Renal cortex interstitium (tissue), 11 donors: Measurements from ENCODE around the gene ALKBH4. TPM values are rescaled to one million over a fixed set of nuclear protein-coding genes. Genes with fewer than 3 reads are reported as not detected.
"Not testable (repeated sequence)": the region's sequence is repeated elsewhere in the genome, so short reads cannot be mapped to it uniquely, and the experiment has no call there.

Experiments used
- DNase-seq, 11 donors: peaks; one replicate each; pipeline ENCODE4 v3.0.0-alpha.2; 2013; ENCODE audit warnings: low read depth in 9 of 11, low spot score in 4 of 11; ENCODE audit errors: extremely low read depth in 1 of 11
- polyA plus RNA-seq, 3 donors: library from polyadenylated mRNA; unstranded; fragments of 120-200 nt; gene quantifications; one replicate each; pipeline ENCODE4 v1.2.1, GENCODE V29; 2013; ENCODE audit not compliant: insufficient read length in 3 of 3

Gene ALKBH4
- polyA plus RNA-seq, 3 donors, result 10.6 to 13.3 (median 12.9) TPM

DNA sequence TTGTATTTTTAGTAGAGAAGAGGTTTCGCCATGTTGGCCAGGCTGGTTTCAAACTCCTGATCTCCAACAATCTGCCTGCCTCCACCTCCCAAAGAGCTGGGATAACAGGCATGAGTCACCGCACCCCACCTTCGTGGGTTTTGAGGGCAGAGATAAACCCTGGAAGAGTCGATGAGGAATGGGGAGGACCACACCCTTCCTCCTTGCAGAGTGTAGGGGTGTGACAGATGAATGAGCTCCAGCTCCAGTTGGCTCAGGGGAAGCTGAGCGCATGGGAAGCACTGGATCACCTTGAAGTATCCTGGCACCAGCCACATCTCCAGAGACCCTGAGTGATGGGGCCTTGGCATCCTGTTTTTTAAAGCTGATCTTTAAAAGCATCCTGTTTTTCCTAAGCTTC is 19.7 kb upstream of the ALKBH4 start:
- not testable (repeated sequence) for DNase-seq

DNA sequence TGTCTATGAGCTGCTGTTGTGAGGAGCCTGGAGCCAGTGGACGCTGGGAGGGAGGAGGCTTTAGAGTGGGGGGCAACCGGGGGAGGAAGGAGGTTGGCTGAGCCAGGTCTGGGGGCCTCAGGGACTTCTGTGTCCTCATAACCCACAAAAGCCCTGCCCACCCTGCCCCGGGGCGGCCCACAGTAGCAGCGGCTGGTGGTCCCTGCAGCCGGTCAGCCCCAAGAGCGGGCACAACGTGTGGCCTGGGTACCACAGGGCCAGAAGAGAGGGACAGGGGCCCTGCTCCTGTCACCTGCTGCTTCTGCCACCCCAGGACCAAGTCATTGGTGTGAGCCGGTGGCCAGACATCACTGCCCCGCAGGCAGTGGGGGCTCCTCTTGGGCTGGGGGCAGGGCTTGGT is 17.3 kb upstream of the ALKBH4 start:
- not testable (repeated sequence) for DNase-seq

DNA sequence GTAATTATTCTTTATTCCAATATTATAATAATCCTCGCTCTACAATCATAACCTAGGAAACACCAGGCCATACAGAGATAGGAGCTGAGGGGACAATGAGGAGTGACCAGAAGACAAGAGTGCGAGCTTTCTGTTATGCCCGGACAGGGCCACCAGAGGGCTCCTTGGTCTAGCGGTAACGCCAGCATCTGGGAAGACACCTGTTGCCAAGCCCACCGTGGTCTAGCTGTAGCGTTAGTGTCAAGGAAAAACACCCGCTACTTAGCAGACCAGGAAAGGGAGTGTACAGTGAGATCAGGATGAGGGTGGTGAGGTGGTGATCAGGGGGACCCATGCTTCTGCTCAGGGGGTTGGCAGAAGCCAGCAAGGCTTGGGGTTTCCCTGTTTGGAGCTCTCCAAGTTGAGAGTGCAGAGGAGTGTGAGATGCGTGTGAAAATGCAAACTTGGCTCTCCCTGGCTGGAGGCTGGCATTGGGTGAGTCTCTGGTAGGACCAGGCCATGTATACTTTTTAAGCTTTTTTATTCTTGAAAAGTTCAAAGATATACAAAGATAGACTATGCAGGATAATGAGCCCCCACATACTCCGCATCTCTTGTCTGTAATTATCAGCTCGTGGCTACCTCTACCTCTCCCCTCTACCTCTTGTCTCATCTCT is 15.4 kb upstream of the ALKBH4 start:
- not testable (repeated sequence) for DNase-seq

- DNase-seq, result not testable (repeated sequence)
These were observed 14.5 kb upstream of the ALKBH4 start for GRCh38 chr7:102479209-102479584.

GRCh38 chr7:102478314-102479208 is 13.9 kb upstream of the ALKBH4 start, which contains the start of gene POLR2J:
TSS of gene POLR2J (minus strand) at chr7:102478922. CDS start at chr7:102478860, 62 bp downstream.
- peak in 7 of 11 donors; percentile 47 to 83 (median 65) for DNase-seq

GRCh38 chr7:102474736-102475435 is 10.2 kb upstream of the ALKBH4 start:
- DNase-seq, result not testable (repeated sequence)

- not testable (repeated sequence) for DNase-seq
These were observed 9.5 kb upstream of the ALKBH4 start for GRCh38 chr7:102474116-102474515.

GRCh38 chr7:102473271-102473991 is 8.8 kb upstream of the ALKBH4 start:
- DNase-seq, result no peak

DNA sequence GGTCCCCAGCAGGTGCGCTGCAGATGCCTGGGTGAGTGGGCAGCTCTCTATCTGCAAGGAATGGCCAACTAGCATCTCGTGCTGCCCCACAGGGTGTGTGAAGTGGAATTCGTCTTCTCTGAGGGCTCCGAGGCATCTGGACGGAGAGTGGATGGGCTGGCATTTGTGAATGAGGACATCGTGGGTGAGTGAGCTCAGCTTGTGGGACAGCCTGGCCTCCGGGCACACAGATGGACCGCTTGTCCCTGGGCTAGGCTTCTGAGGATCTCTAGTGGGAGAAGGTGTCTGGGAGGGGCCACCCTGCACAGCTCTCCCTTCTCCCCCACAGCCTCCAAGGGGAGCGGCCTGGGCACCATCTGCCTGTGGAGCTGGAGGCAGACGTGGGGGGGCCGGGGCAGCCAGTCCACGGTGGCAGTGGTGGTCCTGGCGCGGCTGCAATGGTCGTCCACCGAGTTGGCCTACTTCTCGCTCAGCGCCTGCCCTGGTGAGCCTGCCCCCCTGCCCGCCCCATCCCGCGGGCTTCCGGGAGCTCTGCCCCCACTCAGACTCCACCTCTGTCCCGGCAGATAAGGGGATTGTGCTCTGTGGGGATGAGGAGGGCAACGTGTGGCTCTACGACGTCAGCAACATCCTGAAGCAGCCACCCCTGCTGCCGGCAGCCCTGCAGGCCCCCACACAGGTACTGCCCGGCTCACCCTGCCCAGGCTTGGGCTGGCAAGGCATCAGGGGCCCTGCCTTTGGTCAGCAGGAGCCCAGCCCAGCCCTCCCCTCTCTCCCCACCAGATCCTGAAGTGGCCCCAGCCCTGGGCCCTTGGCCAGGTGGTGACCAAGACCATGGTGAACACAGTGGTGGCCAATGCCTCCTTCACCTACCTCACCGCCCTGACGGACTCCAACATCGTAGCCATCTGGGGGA is 7.7 kb upstream of the ALKBH4 start:
- no peak for DNase-seq

DNA sequence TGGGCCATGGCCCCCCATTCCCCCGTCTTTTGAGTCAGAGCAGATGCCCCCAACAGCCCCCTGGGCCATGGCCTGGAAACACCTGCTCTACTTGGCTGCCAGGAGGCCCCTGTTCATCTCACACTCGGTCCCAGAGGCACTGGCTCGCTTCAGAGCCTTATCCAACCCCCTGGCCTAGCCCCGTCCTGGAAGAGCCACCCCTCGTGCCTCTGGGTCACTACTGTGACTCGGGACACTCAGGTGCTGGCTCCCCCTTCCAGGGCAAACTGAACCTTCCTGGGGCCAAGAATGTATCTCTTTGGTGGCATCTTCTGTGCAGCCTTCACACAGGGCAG is 7.1 kb upstream of the ALKBH4 start:
- DNase-seq, result no peak

- no peak for DNase-seq
These were observed 5.5 kb upstream of the ALKBH4 start for GRCh38 chr7:102469972-102470825.

DNA sequence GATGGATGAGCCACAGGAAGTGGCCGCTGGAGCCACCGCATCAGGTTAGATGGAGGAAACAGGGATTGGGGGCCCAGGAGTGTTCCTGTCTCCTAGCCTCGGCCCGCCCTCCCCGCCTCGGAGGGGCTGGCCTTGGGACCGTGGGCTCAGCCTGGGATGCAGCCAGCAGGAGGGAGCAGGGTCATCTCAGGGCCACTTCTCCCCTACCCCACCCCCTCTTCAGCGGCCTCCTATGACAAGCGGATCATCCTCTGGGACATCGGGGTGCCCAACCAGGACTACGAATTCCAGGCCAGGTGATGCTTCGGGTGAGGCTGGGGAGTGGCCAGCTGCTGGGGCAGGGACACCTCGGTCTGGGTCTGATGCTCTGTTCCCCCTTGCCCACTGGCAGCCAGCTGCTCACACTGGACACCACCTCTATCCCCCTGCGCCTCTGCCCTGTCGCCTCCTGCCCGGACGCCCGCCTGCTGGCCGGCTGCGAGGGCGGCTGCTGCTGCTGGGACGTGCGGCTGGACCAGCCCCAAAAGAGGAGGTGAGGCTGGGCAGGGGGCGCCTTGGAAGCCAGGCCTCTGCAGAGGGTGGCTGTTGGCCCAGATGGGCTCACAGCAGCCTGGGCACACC is 4.8 kb upstream of the ALKBH4 start:
- DNase-seq, result no peak

GRCh38 chr7:102468478-102469350 is 4.1 kb upstream of the ALKBH4 start:
- DNase-seq, result no peak

DNA sequence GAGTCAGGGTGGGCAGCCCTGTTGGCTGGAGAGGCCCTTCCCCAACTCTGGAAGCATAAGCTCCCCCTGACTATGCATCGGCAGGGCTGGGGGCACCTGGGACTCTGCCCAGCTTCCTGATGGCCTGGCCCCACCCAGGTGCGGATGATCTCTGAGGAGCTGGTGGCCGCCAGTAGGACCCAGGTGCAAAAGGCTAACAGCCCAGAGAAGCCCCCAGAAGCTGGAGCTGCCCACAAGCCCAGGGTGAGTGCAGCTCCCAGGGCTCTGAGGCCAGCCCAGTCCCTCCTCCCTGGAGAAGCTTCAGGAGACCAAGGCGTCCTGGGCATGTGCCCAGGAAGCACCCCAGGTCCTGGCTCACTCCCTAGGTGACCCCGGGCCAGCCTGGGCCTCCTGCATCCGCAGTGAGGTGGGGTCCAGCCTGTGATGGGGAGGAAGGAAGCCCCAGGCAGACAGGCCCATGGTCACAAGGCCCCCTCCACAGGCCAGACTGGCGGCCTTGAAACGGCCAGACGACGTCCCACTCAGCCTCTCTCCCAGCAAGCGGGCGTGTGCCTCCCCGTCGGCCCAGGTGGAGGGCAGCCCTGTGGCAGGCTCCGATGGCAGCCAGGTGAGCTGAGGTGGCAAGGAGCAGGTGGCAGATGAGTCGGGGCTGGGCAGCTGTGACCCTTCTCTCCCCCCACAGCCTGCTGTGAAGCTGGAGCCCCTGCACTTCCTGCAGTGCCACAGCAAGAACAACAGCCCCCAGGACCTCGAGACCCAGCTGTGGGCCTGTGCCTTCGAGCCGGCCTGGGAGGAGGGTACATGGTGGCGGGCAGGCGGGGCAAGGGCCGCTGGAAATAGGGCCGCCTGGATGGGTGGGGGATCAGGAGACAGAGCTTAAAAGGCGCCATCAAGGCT is 3.2 kb upstream of the ALKBH4 start:
- DNase-seq, result no peak

DNA sequence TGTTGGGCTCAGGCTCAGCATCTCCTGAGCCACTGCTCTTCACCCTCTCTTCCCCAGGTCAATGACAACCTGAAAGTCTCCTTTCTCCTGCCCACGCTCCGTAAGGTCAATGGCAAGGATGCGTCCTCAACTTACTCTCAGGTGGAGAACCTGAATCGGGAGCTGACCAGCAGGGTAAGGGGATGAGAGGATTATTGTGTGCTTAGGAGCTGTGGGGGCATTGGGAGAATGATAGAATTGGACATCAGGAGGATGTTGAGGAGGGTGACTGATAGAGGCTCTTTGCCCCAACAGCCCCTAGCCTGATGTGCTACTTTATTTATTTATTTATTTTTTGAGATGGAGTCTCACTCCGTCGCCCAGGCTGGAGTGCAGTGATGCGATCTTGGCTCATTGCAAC is 1.4 kb upstream of the ALKBH4 start:
- DNase-seq, result no peak
